Nucleus accumbens (tissue), 56 donors: Measurements from ENCODE around the gene DYRK1A.

Experiments
- DNase-seq, 56 donors: peaks; one replicate each; lab custom pipeline; 2025; lab: John Stamatoyannopoulos, UW

Gene DYRK1A

DNA sequence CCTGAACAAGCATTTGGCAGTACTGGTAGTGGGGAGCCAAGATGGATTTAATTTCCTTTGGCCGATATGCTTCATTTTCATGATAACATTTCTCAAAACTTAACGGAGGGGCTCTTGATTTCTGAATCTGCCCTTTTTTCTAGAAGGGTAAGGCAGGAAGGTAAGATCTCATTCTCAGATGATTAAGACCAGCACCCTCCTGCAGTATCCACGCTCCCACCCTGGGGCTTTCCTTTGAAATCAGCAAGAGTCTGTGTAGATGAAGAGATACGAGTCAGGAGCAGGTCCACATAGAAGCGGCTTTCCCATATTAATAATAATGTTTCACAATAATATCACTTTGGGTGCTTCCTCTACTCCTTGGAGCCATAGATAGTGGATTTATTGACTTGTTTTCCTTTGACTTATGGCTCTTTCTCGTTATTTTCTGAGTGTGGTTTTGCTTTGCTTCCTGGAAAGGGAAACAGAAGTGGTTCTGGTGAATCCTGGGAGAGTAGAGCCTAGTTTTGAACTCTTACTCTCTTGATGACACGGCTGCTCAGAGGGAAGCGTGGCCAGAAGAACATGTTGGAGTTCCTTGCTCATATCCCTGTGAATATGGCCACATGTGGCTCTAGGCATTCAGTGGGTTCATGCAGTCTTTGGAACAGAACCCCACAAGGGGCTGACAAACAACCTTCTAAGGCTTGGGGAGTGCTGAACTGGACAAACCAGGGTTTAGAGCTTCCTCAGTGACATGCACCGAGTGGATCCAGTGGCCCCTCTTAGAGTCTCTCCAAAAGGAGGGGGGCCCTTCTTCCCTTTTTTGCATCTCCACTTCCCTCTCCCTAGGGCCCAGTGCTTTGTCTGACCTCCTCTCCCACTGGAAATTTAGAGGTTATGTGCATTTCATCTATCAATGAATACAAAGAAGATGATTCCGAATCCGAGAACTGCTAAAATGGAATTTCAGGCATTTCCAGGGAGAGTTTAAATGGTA, 195.7 kb downstream of the DYRK1A start:
- DNase-seq = no peak

GRCh38 chr21:37562920-37563640, 196.5 kb downstream of the DYRK1A start:
- peak in 8 of 56 donors; percentile 7 to 67 (median 43) for DNase-seq

DNA sequence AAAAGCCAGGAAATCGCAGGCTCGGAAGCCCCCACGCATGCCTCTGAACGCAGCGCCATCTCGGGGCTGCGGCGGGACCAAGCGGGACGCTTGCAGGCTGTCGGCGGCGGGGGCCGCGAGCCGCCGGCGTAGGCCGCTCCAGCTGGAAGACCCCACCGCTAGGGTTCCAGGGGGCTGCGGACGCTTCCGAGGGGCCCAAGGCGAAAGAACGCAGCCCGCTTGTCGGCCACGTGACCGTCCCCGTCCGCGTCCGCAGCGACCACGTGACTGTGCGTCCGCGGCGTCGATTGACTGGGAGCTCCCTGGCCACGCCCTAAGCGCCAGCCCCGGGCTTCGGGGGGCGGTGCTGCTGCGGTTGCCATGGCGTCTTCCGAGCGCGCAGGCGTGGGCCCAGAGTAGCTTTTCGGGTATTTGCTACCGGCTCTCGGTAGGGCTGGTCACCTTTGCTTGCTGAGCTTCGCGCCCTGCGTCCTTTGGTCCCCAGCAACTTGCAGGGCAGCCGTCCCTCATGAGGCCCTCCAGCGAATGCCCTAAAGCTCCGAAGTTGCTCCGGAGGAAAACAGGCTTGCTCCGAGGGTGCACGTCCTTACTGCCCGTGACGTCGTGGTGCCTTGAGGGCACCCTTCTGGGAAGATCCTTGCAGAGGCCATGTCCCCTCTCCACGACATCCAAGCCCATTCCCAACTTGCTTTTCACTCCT, 197.2 kb downstream of the DYRK1A start:
- DNase-seq = peak; percentile 27 to 97 (median 89)

GRCh38 chr21:37564341-37564923, 197.9 kb downstream of the DYRK1A start:
- DNase-seq = peak in 53 of 56 donors; percentile 22 to 90 (median 73)

- DNase-seq = peak in 1 of 56 donors; percentile 17
Observed at GRCh38 chr21:37564924-37565529, 198.5 kb downstream of the DYRK1A start.

GRCh38 chr21:37565530-37566223, 199.1 kb downstream of the DYRK1A start:
- peak in 1 of 56 donors; percentile 9 for DNase-seq

GRCh38 chr21:37566790-37567615, 200.4 kb downstream of the DYRK1A start:
- DNase-seq = no peak

- no peak for DNase-seq
Observed at GRCh38 chr21:37568415-37568814, 201.8 kb downstream of the DYRK1A start.

GRCh38 chr21:37568916-37569315, 202.3 kb downstream of the DYRK1A start:
- peak in 4 of 56 donors; percentile 7 to 23 (median 11) for DNase-seq

- no peak for DNase-seq
Observed at GRCh38 chr21:37571442-37571841, 204.9 kb downstream of the DYRK1A start.

DNA sequence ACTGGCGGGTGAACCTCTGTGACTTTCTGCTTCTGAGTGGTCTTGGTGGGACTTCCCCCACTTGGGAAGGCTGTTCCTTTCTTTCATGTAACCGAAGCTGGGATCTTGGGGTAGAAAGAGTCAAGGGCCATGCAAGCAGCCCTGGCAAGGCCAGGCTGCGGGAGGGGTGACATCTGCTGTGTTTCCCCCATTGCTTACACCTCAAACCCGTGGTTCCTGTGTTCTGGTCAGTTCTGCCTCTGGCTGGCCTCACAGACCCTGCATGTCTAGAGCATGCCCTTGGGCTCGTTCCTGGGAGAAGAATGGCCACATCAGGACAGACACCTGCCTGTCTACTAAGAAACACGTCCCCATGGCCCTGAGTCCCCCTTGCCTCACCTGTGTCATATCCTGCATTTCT, 207.7 kb downstream of the DYRK1A start:
- no peak for DNase-seq

GRCh38 chr21:37574751-37575150, 208.2 kb downstream of the DYRK1A start:
- no peak for DNase-seq

- no peak for DNase-seq
Observed at GRCh38 chr21:37575580-37575979, 209.0 kb downstream of the DYRK1A start.
